ENCODE results near the gene PFN2.
"Not testable (repeated sequence)": the region's sequence is repeated elsewhere in the genome, so short reads cannot be mapped to it uniquely, and the experiment has no call there.

The PFN2 gene

DNA sequence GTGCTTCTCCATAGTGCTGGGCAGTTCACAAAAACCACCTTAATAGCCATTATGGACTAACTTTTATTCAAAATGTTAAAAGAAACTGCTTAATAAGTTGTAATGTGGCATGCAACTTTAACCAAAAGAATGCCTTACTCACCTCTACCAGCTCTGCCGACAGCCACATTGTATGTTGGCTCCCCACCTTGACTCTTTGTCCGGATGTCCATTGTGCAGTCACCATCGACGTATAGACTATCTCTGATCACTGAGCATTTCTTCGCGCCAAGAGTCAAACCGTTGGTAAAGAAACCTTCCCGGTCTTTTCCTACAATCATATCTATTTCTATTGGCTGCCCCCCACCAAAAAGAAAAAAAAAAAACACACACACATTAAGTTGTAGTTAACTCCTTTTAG lies 2.5 kb downstream of the PFN2 start:
- no peak for DNase-seq (ENCODE audit: low read depth in 2 of 2)

DNA sequence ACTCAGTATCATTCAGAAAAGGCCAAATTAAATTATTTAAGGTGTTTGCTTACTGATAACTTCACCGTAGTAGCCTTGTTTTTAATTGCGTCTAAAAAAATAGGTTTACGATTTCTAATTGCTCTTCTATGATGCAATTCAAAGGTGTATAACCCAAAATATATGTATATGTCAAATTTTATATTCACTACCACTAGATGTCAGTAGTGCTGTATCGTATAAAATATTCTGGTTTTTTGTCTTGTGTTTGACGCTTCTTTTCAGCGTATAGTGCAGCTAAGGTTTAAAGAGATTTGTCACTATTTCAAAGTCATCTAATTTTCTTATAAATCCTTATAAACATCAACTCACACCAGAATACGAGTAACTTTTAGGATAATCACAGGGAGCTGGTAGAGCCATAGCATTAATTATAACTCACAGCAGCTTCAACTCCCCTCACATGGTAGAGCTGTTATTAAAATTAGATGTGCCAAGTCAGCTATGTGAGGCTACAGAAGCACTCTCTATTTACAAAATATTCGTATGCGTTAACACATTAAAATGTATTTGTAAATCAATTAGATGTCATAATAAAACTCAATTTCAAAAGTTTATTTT lies 3.5 kb downstream of the PFN2 start:
- no peak for DNase-seq (ENCODE audit: low read depth in 2 of 2)

DNA sequence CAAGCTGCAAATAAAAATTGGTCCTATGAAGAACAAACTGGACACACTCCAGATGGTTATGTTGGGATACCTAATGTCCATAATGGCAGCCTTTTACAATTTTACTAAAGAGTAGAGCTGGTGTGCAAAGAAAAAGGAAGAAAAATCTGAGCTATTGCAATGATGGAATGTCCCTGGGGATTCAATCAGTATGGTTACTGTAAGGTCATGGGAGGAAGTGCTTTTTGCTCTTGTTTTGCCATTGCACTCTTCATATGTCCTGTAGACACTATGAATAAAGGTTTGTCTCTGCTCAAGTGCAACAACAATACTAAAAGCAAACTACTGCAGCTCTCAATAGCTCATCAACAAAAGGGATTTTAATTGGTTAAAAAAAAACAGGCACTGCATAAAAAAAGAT lies 5.4 kb downstream of the PFN2 start:
- DNase-seq (ENCODE audit: low read depth in 2 of 2): no peak

DNA sequence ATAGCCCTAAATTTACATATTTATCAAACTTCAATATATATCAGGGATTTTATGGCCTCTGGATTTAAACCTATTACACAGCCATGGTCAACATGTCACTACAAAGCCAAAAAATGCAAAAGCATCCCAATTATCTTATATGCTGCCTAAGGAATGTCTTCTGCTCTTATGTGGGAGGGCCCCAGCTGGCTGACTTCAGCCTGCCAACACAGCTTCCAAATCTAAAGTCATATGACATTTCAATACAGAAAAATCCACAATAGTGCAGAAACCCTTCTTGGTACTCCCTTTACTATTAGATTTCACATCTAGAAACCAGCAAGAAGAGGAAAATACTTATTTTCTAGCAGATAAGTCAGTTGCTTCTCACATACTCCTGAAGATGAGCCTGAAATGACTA lies 6.4 kb downstream of the PFN2 start:
- DNase-seq (ENCODE audit: low read depth in 2 of 2): no peak

DNA sequence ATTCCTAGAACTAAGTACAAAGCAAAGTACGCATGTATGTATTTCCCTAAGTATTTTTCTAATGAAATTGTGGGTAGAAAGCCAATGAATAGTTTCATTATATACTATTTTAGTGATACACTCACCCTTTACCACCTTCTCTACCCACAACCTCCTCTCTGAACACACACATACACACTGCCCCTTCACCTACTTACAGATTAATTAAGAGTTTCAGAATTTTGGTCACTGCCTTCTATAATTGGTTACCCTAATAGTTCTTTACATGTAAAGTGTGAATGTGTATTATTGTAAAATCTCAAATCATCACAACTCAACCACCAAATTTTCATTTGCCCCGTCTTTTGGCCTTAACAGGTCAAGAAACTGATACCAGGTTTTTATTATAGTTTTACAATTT lies 7.2 kb downstream of the PFN2 start:
- DNase-seq (ENCODE audit: low read depth in 2 of 2): no peak

DNA sequence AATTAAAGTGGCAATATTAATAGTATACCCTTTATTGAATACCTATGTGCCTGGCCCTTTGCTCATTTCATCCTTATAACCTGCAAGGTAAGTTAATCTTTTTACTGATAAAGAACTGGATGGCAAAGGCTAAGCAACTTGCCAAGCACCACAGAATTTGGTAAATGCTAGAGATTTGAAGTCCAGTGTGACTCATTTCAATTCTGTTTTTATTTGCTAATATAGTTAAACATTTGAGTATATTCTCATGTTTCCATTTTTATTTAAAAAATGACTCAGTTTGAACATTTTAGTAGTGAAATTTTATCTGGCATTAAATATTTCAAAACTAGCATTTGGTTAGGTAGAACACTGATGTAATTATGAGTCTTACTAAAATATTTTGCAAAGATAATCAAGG lies 11.3 kb downstream of the PFN2 start:
- DNase-seq (ENCODE audit: low read depth in 2 of 2): no peak

DNA sequence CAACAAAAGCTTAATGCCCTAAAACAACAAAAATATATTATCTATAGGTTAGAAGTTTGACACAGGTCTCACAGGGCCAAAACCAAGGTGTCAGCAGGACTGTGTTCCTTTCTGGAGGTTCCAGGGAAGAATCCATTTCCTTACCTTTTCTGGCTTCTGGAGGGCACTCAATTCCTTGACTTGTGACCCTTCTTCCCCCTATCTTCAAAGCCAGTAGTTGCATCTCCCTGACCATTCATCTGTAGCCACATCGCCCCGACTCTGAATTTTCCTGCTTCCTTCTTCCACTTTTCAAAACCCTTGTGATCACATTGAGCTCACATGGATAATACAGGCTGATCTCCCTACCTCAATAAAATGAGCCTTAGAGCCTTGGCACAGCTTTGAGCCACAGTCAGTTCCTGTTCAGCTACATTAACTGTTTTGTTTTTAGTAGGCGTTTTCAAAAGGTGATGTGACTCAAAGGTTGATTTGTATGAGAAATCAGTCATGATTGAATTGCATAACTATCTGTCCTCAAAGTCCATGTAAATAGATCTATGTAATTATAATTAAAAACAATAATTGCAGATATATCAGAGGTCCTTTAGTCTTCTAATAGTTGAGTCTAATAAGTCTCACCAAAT lies 12.4 kb downstream of the PFN2 start:
- DNase-seq (ENCODE audit: low read depth in 2 of 2): no peak

DNA sequence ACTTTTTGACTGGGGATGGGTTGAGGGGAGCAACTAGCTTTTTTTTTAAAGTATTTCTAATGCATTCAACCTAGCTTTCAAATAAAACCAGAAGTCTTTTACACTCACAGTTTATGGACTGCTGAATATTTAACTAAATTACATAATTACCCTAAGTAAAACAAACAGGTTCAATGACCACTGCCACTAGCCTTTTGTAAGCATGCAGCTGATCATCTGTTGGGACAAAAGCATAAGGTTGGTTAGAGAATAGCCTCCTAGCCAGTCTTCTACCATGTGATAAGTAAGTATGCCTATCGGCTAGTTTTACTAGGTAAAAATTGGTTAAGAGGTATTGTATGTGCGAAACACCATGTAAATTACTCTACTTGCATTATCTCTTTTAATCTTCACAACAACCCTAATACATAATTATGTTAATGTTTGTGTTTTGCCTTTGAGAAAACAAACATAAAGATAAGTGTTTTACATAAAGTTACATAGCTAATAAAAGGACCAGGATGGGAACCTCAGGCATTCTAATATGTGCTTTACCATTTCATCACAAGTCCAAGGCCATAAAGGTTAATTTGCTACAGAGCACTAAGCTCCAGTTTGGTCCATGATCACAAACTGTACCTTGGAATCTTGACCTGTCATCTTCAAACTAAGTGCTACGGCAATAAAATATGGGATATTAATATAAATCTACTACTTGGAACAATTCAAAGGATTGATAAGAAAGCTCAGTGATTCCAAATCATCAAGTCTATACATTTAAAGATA lies 13.2 kb downstream of the PFN2 start:
- no peak for DNase-seq (ENCODE audit: low read depth in 2 of 2)

DNA sequence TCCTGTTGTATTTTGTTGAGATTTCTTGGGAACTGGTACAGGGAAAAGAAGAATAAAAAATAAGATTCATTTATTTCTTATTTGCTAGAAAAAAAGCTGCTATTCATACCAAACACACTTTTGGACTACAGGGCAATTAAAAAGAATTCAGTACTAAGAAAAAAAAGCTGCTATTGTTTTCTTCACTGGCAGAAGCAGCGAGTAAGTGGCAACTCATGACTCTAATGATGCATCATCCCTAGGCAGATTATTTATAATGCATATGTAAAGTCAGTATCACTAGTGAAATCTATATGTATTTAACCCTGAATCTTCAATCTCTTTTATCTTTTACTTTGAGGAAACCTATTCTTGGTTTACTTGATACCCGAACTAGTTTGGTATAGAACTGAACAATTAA lies 15.2 kb downstream of the PFN2 start:
- DNase-seq (ENCODE audit: low read depth in 2 of 2): no peak

DNA sequence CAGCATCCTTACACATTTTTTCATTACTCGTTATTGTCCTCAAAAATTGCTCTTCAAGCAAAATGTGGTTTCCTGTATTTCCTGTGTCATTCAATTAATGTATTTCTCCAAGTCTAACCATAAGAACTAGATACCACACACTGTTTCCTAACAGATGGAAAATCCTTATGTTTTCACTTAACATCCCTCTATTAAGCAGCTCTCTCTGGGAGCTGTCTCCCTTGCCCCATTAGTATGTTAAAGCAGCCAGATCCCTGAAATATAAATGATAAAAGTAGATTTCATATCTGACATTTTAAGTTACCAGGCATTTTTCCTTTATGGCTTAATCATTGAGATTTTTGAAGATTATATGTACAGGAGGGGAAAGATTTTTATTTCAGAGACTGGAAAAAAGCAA lies 15.9 kb downstream of the PFN2 start:
- DNase-seq (ENCODE audit: low read depth in 2 of 2): no peak

DNA sequence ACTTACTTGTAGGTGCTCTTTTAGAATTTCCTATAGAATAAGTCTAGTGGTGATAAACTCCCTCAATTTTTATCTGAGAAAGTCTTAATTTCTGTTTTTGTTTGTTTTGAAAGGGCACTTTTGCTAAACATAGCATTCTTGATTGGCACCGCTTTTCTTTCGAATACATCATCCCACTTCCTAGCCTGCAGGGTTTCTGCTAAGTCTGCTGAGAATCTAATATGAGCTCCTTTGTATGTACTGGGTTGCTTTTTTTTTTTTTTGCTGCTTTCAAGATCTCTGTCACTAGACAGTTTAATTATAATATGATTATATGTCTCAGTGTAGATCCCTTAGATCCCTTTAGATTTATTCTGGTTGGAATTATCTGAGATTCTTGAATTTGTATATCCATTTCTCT lies 21.5 kb downstream of the PFN2 start:
- no peak for DNase-seq (ENCODE audit: low read depth in 2 of 2)

DNA sequence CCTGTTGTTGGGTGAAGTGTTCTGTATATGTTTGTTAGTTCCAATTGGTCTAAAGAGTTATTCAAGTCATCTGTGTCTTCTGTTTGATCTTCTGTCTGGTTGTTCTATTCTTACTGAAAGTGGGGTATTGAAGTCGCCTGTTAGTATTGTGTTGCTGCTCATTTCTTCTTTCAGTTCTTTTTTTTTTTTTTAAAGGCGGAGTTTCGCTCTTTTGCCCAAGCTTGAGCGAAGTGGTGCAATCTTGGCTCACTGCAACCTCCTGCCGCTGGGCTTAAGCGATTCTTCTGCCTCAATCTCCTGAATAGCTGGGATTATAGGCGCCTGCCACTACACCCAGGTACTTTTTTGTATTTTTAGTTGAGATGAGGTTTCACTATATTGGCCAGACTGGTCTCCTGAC lies 23.5 kb downstream of the PFN2 start:
- no peak for DNase-seq (ENCODE audit: low read depth in 2 of 2)

DNA sequence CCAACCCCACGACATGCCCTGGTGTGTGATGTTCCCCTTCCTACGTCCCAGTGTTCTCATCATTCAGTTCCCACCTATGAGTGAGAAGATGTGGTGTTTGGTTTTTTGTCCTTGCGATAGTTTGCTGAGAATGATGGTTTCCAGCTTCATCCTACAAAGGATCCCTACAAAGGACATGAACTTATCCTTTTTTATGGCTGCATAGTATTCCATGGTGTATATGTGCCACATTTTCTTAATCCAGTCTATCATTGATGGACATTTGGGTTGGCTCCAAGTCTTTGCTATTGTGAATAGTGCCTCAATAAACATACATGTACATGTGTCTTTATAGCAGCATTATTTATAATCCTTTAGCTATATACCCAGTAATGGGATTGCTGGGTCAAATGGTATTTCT lies 26.7 kb downstream of the PFN2 start:
- not testable (repeated sequence) for DNase-seq (ENCODE audit: low read depth in 2 of 2)

DNA sequence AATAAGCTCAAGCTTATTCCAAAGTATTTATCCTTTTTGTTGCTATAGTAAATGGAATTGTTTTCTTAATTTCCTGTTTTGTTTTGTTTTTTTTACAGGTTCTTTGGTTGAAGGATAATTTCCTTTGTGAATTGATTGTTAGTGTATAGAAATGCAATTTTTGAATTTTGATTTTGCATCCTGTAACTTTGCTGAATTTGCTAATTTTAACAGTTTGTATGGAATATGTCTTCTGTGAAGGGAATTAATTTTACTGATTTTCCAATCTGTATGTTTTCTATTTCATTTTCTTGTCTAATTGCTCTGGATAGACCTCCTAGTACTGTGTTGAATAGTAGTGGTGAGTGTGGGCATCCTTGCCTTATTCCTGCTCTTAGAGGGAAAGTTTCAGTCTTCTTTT lies 28.3 kb downstream of the PFN2 start:
- no peak for DNase-seq (ENCODE audit: low read depth in 2 of 2)

DNA sequence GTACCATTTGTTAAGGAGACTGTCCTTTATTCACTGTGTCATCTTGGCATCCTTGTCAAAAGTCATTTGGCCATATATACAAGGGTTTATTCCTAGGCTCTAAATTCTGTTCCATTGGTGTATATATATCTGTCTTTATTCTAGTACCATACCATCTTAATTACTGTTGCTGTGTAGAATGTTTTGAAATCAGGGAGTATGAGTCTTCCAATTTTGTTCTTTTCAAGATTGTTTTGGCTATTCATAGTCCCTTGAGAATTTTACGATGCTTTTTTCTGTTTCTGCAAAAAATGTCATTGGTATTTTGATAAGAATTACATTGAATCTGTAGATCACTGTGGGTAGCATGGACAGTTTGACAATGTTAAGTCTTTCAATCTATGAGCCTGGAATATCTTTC lies 28.7 kb downstream of the PFN2 start:
- DNase-seq (ENCODE audit: low read depth in 2 of 2): no peak

DNA sequence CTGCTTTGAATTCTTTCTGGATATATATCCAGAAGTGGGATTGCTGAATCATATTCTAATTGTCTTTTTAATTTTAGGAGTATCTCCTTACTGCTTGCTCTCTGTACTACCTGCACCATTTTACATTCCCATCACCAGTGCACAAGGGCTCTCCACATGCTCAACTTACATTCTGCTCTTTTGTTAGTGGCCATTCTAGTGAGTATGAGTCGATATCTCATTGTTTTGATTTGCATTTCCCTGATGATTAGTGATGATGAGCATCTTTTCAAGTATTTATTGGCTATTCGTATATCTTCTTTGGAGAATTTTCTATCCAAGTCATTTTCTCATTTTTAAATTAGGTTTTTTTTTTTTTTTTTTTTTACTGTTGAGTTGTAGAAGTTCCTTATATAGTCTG lies 29.5 kb downstream of the PFN2 start:
- no peak for DNase-seq (ENCODE audit: low read depth in 2 of 2)

DNA sequence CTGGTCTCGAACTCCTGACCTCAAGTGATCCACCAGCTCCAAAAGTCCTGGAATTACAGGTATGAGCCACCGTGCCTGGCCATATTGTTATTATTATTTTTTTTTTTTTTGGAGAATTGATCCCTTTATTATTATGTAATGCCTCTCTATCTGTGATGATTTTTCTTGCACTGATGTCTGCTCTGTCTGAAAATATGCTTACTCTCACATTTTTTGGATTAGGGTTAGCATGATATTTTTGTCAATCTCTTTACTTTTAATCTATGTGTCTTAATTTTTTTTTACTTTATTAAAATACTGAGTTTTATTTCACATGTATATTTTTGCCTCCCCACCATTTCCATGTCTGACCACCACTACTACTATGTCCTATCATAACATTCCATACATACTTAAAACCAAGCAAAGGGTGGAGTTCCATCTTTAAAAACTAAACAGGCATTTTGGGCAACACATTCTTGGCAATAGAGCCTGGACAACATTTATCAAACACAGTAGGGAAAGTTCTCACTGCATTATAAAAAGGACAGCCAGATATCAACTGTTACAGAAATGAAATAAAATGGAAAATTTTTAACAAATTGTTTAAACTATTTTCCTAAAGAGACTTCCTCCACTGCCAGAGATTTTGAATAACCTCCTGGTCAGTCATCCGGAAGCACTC lies 32.2 kb downstream of the PFN2 start:
- DNase-seq (ENCODE audit: low read depth in 2 of 2): not testable (repeated sequence)

DNA sequence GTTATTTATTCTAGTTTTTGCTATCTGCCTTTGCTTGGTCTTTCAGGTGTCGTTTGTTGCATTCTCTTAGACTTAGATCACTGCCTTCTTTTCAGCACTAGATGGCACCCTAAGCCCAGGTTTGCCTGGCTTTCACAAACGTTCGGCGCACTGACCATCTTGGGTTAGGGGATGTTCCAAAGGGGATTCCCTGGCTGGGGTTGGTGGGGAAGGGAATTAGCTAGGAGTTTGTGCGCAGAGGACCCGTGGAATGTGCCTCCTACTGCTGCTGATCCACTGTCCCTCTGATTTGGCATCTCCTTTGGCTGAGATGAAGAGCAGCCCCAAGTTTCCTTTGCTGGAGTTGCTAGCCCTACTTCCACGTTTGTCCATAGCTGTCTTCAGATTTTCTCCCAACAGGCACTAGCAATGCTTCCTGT lies 33.9 kb downstream of the PFN2 start:
- no peak for DNase-seq (ENCODE audit: low read depth in 2 of 2)

DNA sequence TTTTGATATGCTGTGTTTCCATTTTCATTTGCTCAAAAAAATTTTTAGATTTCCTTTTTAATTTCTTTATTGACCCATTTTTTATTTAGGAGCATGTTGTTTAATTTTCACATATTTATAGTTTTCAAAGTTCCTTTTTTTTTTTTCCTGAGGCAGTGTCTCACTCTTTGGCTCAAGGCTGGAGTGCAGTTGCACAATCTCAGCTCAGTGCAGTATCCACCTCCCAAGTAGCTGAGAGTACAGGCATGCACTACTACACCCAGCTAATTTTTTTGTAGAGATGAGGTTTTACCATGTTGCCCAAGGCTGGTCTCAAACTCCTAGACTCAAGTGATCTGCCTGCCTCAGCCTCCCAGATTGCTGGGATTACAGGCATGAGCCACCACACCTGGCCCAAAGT lies 36.2 kb downstream of the PFN2 start:
- DNase-seq (ENCODE audit: low read depth in 2 of 2): no peak

DNA sequence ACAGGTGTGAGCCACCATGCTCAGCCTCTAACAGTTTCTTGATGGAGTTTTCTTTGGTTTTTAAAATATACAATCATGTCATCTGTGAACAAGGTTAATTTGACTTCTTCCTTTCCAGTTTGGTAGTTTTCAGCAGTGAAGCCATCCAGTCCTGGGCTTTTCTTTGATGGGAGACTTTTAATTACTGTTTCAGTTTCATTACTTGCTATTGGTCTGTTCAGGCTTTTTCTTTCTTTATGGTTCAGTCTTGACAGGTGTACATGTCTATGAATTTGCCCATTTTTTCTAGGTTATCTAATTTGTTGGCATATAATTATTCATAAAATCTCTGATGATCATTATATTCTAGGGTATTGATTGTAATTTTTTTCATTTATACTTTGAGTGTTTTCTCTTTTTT lies 36.8 kb downstream of the PFN2 start:
- no peak for DNase-seq (ENCODE audit: low read depth in 2 of 2)

DNA sequence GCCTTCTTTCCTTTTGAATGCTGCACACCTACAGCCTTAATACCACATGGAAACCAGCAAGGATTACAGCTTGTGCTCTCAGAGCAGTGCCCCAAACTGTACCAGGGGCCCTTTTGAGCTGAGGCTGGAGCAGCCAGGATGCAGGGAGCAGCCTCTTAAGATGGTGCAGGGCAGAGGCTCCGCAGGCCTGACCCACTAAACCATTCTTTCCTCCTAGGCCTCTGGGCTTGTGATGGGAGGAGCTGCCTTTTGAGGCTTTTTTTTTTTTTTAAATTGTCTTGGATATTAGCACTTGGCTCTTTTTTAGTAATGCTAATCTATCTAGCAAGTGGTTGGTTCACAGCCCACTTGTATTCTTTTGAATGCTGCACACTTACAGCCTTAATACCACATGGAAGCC lies 37.7 kb downstream of the PFN2 start:
- DNase-seq (ENCODE audit: low read depth in 2 of 2): no peak

DNA sequence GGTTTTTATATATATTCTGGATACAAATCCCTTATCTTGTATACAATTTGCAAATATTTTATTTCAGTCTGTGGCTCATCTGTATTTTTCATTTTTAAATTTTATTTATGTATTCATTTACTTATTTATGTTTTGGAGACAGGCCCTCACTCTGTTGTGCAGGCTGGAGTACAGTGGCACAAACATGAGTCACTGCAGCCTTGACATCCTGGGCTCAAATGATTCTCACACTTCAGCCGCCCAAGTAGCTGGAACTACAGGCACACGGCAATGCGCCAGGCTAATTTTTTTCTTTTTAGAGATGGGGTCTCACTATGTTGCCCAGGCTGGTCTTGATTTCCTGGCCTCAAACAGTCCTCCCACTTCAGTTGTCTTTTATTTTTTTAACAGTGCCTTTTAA lies 50.6 kb downstream of the PFN2 start:
- no peak for DNase-seq (ENCODE audit: low read depth in 2 of 2)

DNA sequence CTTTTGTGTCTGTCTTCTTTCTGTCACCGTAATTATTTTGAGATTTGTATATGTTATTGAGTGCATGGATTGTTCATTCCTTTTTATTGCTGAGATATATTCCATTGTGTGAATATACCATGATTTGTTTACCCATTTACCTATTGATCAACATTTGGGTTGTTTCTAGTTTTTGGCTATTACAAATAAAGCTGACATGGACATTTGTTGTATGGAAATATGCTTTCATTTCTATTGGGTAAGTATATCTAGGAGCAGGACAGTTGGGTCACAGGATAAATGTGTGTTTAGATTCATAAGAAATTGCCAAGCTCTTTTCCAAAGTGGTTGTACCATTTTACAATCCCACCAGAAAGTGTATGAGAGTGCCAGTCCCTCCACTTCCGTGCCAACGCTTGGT lies 51.2 kb downstream of the PFN2 start:
- DNase-seq (ENCODE audit: low read depth in 2 of 2): no peak
